Tibial nerve (tissue), 4 donors: ENCODE measurements around the gene ALG12. TPM values are rescaled to one million over a fixed set of nuclear protein-coding genes. Genes with fewer than 3 reads are reported as not detected.
A peak's percentile ranks its signal among the peaks of the same experiment; 100 is the strongest.

ENCODE experiments used
- DNase-seq, 2 donors: peaks; one replicate each; pipeline ENCODE4 v3.0.0-alpha.2; 2019; ENCODE audit warnings: low spot score in 2 of 2
- H3K27ac ChIP-seq, 4 donors: fragments of 200-600 bp; sonication (generic) in 3 of 4; one replicate each; pipeline ENCODE4 v1.5.1; 2017 to 2019; ENCODE audit warnings: mild to moderate bottlenecking in 1 of 4
- H3K27me3 ChIP-seq, 2 donors: fragments of 200-600 bp; sonication (generic) in 1 of 2; one replicate each; pipeline versions ENCODE4 v1.5.1 to v1.6.0; 2017 to 2019
- H3K36me3 ChIP-seq, 3 donors: fragments of 200-600 bp; sonication (generic); one replicate each; pipeline ENCODE4 v1.5.1; 2018 to 2019
- H3K4me1 ChIP-seq, 4 donors: fragments of 200-600 bp; sonication (generic) in 3 of 4; one replicate each; pipeline ENCODE4 v1.5.1; 2017 to 2019
- H3K4me3 ChIP-seq, 4 donors: fragments of 200-600 bp; sonication (generic) in 3 of 4; one replicate each; pipeline ENCODE4 v1.5.1; 2017 to 2019; ENCODE audit warnings: mild to moderate bottlenecking in 1 of 4, moderate library complexity in 1 of 4
- H3K9me3 ChIP-seq, 4 donors: fragments of 200-600 bp; sonication (generic) in 3 of 4; one replicate each; pipeline ENCODE4 v1.5.1; 2017 to 2019
- CTCF ChIP-seq, 5 experiments: fragments of 200-600 bp in 3 of 5; fragments of 450-650 bp in 2 of 5; sonication (generic) in 3 of 5; IDR thresholded peaks; one replicate each; pipeline ENCODE4 v1.5.1; 2016 to 2019; ENCODE audit warnings: antibody characterized with exemption in 5 of 5, mild to moderate bottlenecking in 3 of 5, moderate library complexity in 2 of 5
- EP300 ChIP-seq, 2 donors: sonication (generic); formaldehyde crosslinking; IDR thresholded peaks; one replicate each; pipeline ENCODE4 v1.6.1; 2017; ENCODE audit warnings: antibody characterized with exemption in 2 of 2, mild to moderate bottlenecking in 1 of 2
- POLR2A ChIP-seq, 2 donors: fragments of 450-650 bp; IDR thresholded peaks; one replicate each; pipeline ENCODE4 v1.6.1; 2017; ENCODE audit warnings: antibody characterized with exemption in 2 of 2, mild to moderate bottlenecking in 2 of 2, moderate library complexity in 2 of 2
- WGBS, 2 donors: methylation state at CpG; one replicate each; pipeline ENCODE4 v1.1.5; 2018; 5-methylcytosine and 5-hydroxymethylcytosine counted together
- total RNA-seq, 4 donors: library from RNA; depleted of rRNA; stranded (reverse); fragments of >200 nt; gene quantifications; one replicate each; pipeline ENCODE4 v1.1.0, GENCODE V29; 2016

The ALG12 gene
- total RNA-seq, 4 donors from 2014 or later = 9.0 to 17.4 (median 14.5) TPM

GRCh38 chr22:49937758-49938564 is 19.7 kb upstream of the ALG12 start:
- Histone ChIP-seq H3K27me3 (no peaks in the 10 kb centered on the region), H3K9me3 (no peaks in the 10 kb centered on the region), H3K4me3 (peak overlapping the region in 1 of 4 donors; percentile 51), H3K4me1 (peaks cover 0 to 61% (median 41%) of the 10 kb centered on the region in 4 donors), H3K36me3 (no peaks in the 10 kb centered on the region), H3K27ac (peak overlapping the region; percentile 91 to 98 (median 96))
- DNase-seq = no peak
- 40 to 54% methylated on average over 25 to 27 of the region's 27 CpGs for WGBS, 2 donors
- TF ChIP-seq EP300 (IDR thresholded peaks at IDR 0.05) (peak; percentile 65 to 84), POLR2A (IDR thresholded peaks at IDR 0.05) (no peak)

GRCh38 chr22:49936973-49937757 is 18.9 kb upstream of the ALG12 start:
- H3K4me3 ChIP-seq = peak overlapping the region in 2 of 4 donors; percentile 51 to 60
- DNase-seq = no peak
- no peaks in the 10 kb centered on the region for H3K9me3 ChIP-seq
- 35 to 39% methylated on average over 16 to 19 of the region's 21 CpGs for WGBS, 2 donors
- peaks cover 0 to 69% (median 47%) of the 10 kb centered on the region in 4 donors for H3K4me1 ChIP-seq
- H3K27ac ChIP-seq = peak overlapping the region; percentile 91 to 98 (median 96)
- no peaks in the 10 kb centered on the region for H3K36me3 ChIP-seq
- TF ChIP-seq EP300 (IDR thresholded peaks at IDR 0.05) (peak in 1 of 2 donors; percentile 73), CTCF (IDR thresholded peaks at IDR 0.05) (no peak)
- H3K27me3 ChIP-seq = no peaks in the 10 kb centered on the region

GRCh38 chr22:49936018-49936972 is 18.1 kb upstream of the ALG12 start:
- Histone ChIP-seq H3K4me3 (peak overlapping the region; percentile 39 to 60 (median 52)), H3K36me3 (no peaks in the 10 kb centered on the region), H3K9me3 (no peaks in the 10 kb centered on the region), H3K27me3 (no peaks in the 10 kb centered on the region), H3K4me1 (peaks cover 0 to 77% (median 52%) of the 10 kb centered on the region in 4 donors), H3K27ac (peak overlapping the region; percentile 91 to 98 (median 96))
- peak; percentile 76 to 82 for DNase-seq
- TF ChIP-seq POLR2A (IDR thresholded peaks at IDR 0.05) (peak in 1 of 2 donors; percentile 32), EP300 (IDR thresholded peaks at IDR 0.05) (peak; percentile 55 to 90), CTCF (IDR thresholded peaks at IDR 0.05) (no peak)
- 7 to 12% methylated on average over 23 to 32 of the region's 52 CpGs for WGBS, 2 donors

- no peak for TF ChIP-seq CTCF (IDR thresholded peaks at IDR 0.05)
- TF ChIP-seq EP300 (IDR thresholded peaks at IDR 0.05) = no peak
- TF ChIP-seq POLR2A (IDR thresholded peaks at IDR 0.05) = no peak
- Histone ChIP-seq H3K36me3 (no peaks in the 10 kb centered on the region), H3K27ac (peak overlapping the region; percentile 91 to 98 (median 96)), H3K4me3 (peak overlapping the region; percentile 39 to 60 (median 52)), H3K4me1 (peaks cover 0 to 84% (median 57%) of the 10 kb centered on the region in 4 donors), H3K9me3 (no peaks in the 10 kb centered on the region), H3K27me3 (no peaks in the 10 kb centered on the region)
- WGBS, 2 donors = 10% methylated on average over 5 of the region's 16 CpGs; no CpG with 5 or more reads in 1 of the 2 donors
- no peak for DNase-seq
These were observed 17.3 kb upstream of the ALG12 start for GRCh38 chr22:49935561-49935960.
